Osteoblast (primary cell): Measurements from ENCODE around the gene GTPBP8. TPM values are rescaled to one million over a fixed set of nuclear protein-coding genes. Genes with fewer than 3 reads are reported as not detected.

Experiments
- DNase-seq: peaks from one replicate; pipeline ENCODE4 v3.0.0; 2011; ENCODE audit warnings: low spot score, mixed read lengths; ENCODE audit not compliant: insufficient read length; ENCODE audit errors: missing footprints
- H2AFZ ChIP-seq: 2 replicates; pipeline ENCODE4 v1.6.0; 2011; ENCODE audit warnings: mild to moderate bottlenecking, low read length
- H3K27ac ChIP-seq: 2 replicates; pipeline ENCODE4 v1.5.1; 2011; ENCODE audit warnings: mild to moderate bottlenecking, low read depth, low read length, moderate library complexity
- H3K27me3 ChIP-seq: 2 replicates; pipeline ENCODE4 v1.6.0; 2012; ENCODE audit warnings: mild to moderate bottlenecking, control low read depth, inconsistent platforms, low read length, moderate library complexity; ENCODE audit not compliant: insufficient read depth
- H3K36me3 ChIP-seq: 2 replicates; pipeline ENCODE4 v1.5.1; 2011; ENCODE audit warnings: mild to moderate bottlenecking, low read length, control low read depth, moderate library complexity; ENCODE audit not compliant: insufficient read depth
- H3K4me1 ChIP-seq: 2 replicates; pipeline ENCODE4 v1.5.1; 2011; ENCODE audit warnings: mild to moderate bottlenecking, low read length, control low read depth, moderate library complexity; ENCODE audit not compliant: insufficient read depth
- H3K4me2 ChIP-seq: 2 replicates; pipeline ENCODE4 v1.6.0; 2011; ENCODE audit warnings: mild to moderate bottlenecking, low read length; ENCODE audit not compliant: insufficient read depth
- H3K4me3 ChIP-seq: fragments of 200-600 bp; sonication (generic); 3 replicates; pipeline ENCODE4 v1.5.1; 2012; ENCODE audit warnings: mild to moderate bottlenecking, low read length, inconsistent platforms; ENCODE audit not compliant: insufficient read depth
- H3K79me2 ChIP-seq: 2 replicates; pipeline ENCODE4 v1.6.0; 2012; ENCODE audit warnings: mild to moderate bottlenecking, low read length, control low read depth, inconsistent platforms; ENCODE audit not compliant: insufficient read depth
- H3K9me3 ChIP-seq: 2 replicates; pipeline ENCODE4 v1.5.1; 2011; ENCODE audit warnings: low read depth, low read length, control low read depth
- H4K20me1 ChIP-seq: 2 replicates; pipeline ENCODE4 v1.6.0; 2012; ENCODE audit warnings: mild to moderate bottlenecking, low read length, control low read depth; ENCODE audit not compliant: insufficient read depth
- total RNA-seq: library from RNA; depleted of rRNA; stranded (reverse); fragments of >200 nt; gene quantifications from 2 replicates; pipeline ENCODE4 v1.2.3, GENCODE V29; 2012
- TF ChIP-seq, protein P1 (sequence below): IDR thresholded peaks from 2 replicates; pipeline ENCODE4 v1.5.1; 2011; ENCODE audit warnings: mild to moderate bottlenecking, low read depth, low read length, moderate library complexity; ENCODE audit errors: extremely low read depth

The GTPBP8 gene
- total RNA-seq, 1 donor, result 54.6 TPM

DNA sequence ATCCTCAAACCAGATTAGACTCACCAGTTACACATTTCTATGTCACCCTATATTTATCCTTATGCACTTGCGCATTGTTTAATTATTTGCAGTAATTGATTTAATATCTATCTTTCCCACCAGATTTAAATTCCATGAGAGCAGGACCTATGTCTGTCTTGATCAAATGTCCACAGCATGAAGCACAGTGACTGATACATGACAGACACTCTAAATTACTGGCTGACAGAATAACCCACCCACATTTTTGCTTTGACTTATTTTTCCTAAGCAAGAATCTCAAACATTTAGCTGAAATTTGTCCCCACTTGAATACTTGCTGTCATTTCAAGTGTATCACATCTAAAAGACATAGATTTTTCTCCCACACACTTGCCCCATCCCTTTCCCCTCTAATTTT is 23.4 kb upstream of the GTPBP8 start:
- Histone ChIP-seq H3K4me1 (no peaks in the 10 kb centered on the region), H3K4me2 (no peak overlapping the region), H3K9me3 (no peaks in the 10 kb centered on the region), H4K20me1 (no peaks in the 10 kb centered on the region), H3K27ac (no peak overlapping the region), H3K36me3 (no peaks in the 10 kb centered on the region), H3K4me3 (no peak overlapping the region), H3K79me2 (no peaks in the 10 kb centered on the region), H3K27me3 (peaks cover 34% of the 10 kb centered on the region), H2AFZ (no peak overlapping the region)
- DNase-seq, result no peak
- TF ChIP-seq, protein P1, sequence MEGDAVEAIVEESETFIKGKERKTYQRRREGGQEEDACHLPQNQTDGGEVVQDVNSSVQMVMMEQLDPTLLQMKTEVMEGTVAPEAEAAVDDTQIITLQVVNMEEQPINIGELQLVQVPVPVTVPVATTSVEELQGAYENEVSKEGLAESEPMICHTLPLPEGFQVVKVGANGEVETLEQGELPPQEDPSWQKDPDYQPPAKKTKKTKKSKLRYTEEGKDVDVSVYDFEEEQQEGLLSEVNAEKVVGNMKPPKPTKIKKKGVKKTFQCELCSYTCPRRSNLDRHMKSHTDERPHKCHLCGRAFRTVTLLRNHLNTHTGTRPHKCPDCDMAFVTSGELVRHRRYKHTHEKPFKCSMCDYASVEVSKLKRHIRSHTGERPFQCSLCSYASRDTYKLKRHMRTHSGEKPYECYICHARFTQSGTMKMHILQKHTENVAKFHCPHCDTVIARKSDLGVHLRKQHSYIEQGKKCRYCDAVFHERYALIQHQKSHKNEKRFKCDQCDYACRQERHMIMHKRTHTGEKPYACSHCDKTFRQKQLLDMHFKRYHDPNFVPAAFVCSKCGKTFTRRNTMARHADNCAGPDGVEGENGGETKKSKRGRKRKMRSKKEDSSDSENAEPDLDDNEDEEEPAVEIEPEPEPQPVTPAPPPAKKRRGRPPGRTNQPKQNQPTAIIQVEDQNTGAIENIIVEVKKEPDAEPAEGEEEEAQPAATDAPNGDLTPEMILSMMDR, result no peak

DNA sequence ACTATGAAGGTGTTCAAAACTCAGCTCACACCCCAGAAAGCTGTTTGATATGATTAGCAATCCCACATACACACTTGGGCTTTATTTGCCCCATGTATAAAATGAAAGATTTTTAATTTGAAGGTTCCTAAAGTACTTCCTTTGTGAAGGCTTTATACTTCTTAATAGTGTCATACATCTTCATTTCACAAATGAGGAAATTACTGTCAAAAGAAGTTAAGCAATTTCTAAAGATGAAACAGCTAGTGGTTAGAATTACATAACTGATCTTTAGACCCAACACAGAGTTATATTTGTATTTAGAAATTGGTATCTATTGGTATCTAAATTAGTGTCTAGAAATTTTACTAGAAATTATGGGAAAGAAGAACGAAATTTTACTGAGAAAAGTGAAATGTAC is 23.0 kb upstream of the GTPBP8 start:
- DNase-seq, result no peak
- H3K4me2 ChIP-seq, result no peak overlapping the region

DNA sequence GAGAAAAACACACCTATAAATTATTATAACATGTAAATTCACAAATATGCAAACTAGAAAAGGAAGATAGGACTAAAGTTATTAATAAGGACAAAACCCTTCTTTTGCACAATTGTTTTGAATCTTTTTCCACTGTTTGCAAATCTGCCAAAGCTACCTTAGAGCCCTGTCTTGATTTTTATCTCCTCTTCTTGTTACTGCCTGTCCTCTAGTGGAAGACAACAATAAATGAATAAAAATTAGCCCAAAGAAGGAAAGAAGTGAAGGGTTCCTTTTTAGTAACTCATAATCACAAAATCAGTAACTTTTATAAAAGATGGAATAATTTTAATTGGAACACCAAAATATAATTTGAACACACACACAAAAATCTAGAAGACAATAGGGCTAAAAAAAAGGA is 18.6 kb upstream of the GTPBP8 start:
- Histone ChIP-seq H3K27me3 (peaks cover 33% of the 10 kb centered on the region), H3K27ac (no peak overlapping the region), H3K4me3 (no peak overlapping the region), H4K20me1 (no peaks in the 10 kb centered on the region), H2AFZ (no peak overlapping the region), H3K9me3 (no peaks in the 10 kb centered on the region), H3K4me2 (no peak overlapping the region), H3K4me1 (no peaks in the 10 kb centered on the region), H3K36me3 (no peaks in the 10 kb centered on the region), H3K79me2 (no peaks in the 10 kb centered on the region)
- TF ChIP-seq, protein P1, result no peak
- no peak for DNase-seq

More for the DNA sequence above, 23.0 kb upstream of the GTPBP8 start:
- Histone ChIP-seq H3K36me3 (no peaks in the 10 kb centered on the region), H3K27me3 (peaks cover 38% of the 10 kb centered on the region), H4K20me1 (no peaks in the 10 kb centered on the region), H3K4me3 (no peak overlapping the region), H3K4me1 (no peaks in the 10 kb centered on the region), H3K27ac (no peak overlapping the region), H2AFZ (no peak overlapping the region), H3K9me3 (no peaks in the 10 kb centered on the region), H3K79me2 (no peaks in the 10 kb centered on the region)
- TF ChIP-seq, protein P1, result no peak

DNA sequence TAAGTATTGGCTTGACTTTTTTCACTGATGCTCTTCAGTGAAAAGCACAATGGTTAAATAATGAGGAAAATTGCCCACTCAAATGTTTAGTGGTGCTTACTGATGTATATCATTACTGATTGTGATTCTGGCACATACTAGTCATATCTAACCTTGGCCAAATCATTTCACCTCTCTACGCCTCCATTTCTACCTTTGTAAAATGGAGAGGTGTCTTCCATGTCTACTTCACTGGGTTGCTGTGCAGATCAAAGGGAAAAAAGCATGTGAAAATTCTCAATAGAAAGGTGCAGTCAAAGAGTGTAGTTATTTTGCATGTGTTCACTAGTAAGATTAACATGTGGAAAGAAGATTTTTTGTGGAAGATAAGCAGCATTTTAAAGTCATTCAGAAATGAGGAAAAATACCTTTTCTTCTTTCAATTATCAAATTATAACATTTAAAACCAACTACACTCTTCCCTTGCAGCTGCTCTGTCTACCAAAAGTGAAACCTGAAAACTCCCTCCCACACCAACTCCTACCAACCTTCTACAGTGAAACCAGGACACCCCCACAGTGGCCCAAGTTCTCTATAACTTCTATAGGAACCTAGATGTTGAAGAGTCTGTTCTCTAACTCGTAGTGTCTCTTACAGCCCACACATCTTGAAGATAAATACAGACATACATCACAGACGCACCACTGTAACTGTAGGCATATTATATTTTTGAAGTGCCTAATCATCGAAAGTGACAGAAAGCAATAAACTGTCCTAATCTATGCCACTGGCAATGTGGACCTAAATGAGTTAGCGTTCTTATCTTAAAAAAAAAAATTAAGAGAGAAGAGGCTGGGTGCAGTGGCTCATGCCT is 17.2 kb upstream of the GTPBP8 start:
- H3K4me1 ChIP-seq, result no peaks in the 10 kb centered on the region
- no peaks in the 10 kb centered on the region for H4K20me1 ChIP-seq
- no peak overlapping the region for H2AFZ ChIP-seq
- no peak overlapping the region for H3K27ac ChIP-seq
- H3K4me3 ChIP-seq, result no peak overlapping the region
- TF ChIP-seq, protein P1, result no peak
- H3K9me3 ChIP-seq, result no peaks in the 10 kb centered on the region
- H3K27me3 ChIP-seq, result peaks cover 27% of the 10 kb centered on the region
- H3K36me3 ChIP-seq, result no peaks in the 10 kb centered on the region
- DNase-seq, result no peak
- H3K4me2 ChIP-seq, result no peak overlapping the region
- no peaks in the 10 kb centered on the region for H3K79me2 ChIP-seq
